HepG2 (cell line): Measurements from ENCODE around the gene EEF1AKMT3. TPM values are rescaled to one million over a fixed set of nuclear protein-coding genes. Genes with fewer than 3 reads are reported as not detected.

Source experiments
- ATAC-seq: fragments of 200-7000 bp; cut with Tn5 transposase; 3 replicates; pipeline ENCODE4 v1.9.1; 2020; ENCODE audit warnings: mild to moderate bottlenecking, moderate library complexity
- BruUV-seq: library from RNA; stranded (reverse); fragments of 400-500 nt; replicated peaks from 2 replicates; lab custom pipeline; 2021; lab: Mats Ljungman, UMichigan
- CTCF ChIA-PET: fragments of 300-600 bp; formaldehyde crosslinking; extraction: SDS; loops from one replicate; lab custom pipeline; 2021; ENCODE audit warnings: low total read pairs, inconsistent platforms, low intra/inter-chr PET ratio; lab: Yijun Ruan, JAX
- POLR2A ChIA-PET: fragments of 350-600 bp; sonication (Branson Sonifier 250); formaldehyde crosslinking; loops from one replicate; lab custom pipeline; 2020; ENCODE audit warnings: antibody characterized with exemption, inconsistent platforms; lab: Yijun Ruan, JAX
- DNase-seq: peaks from one replicate; pipeline ENCODE4 v3.0.0-alpha.2; 2015; ENCODE audit warnings: low spot score
- FAIRE-seq: peaks from 3 replicates; lab custom pipeline; 2011; peaks lifted over from hg19 to GRCh38; lab: Jason Lieb, UNC
- H2AFZ ChIP-seq: one replicate; pipeline ENCODE4 v1.6.1; 2011; ENCODE audit warnings: low read length, inconsistent platforms
- H3K27ac ChIP-seq: fragments of 300-600 bp; 3 replicates; pipeline ENCODE4 v1.8.0; 2011; ENCODE audit warnings: mixed run types, mild to moderate bottlenecking, mixed read lengths, low read length, inconsistent platforms; ENCODE audit not compliant: insufficient read depth; ENCODE audit errors: extremely low read length
- H3K27me3 ChIP-seq, 2 experiments: fragments of 200-600 bp in 1 of 2; 2 replicates in 1 of 2; 3 replicates in 1 of 2; pipeline versions ENCODE4 v1.6.0 to v1.8.0; 2011; ENCODE audit warnings: low read length in 2 of 2, mild to moderate bottlenecking in 2 of 2, moderate library complexity in 2 of 2, inconsistent platforms in 1 of 2; ENCODE audit not compliant: insufficient read depth in 2 of 2, control insufficient read depth in 1 of 2
- H3K36me3 ChIP-seq, 2 experiments: fragments of 200-600 bp in 1 of 2; replicated peaks in 1 of 2; 2 replicates in 1 of 2; 3 replicates in 1 of 2; pipeline versions ENCODE4 v1.5.1 to v1.8.0; 2011; ENCODE audit warnings: low read length in 2 of 2, inconsistent platforms in 1 of 2; ENCODE audit not compliant: insufficient read depth in 2 of 2, control insufficient read depth in 1 of 2
- H3K4me1 ChIP-seq: 2 replicates; pipeline ENCODE4 v1.5.1; 2012; ENCODE audit warnings: low read length, inconsistent platforms; ENCODE audit not compliant: insufficient read depth
- H3K4me2 ChIP-seq: 2 replicates; pipeline ENCODE4 v1.6.0; 2011; ENCODE audit warnings: low read depth, low read length, inconsistent platforms
- H3K4me3 ChIP-seq, 3 experiments: fragments of 200-600 bp in 1 of 3; sonication (generic), shearing (Covaris generic) in 1 of 3; replicated peaks in 1 of 3; 2 replicates each; pipeline ENCODE4 v1.5.1; 2011 to 2016; ENCODE audit warnings: low read length in 3 of 3, inconsistent platforms in 2 of 3, low read depth in 2 of 3, mild to moderate bottlenecking in 2 of 3, control low read depth in 1 of 3, mixed read lengths in 1 of 3; ENCODE audit not compliant: insufficient read depth in 1 of 3
- H3K79me2 ChIP-seq: one replicate; pipeline ENCODE4 v1.6.1; 2011; ENCODE audit warnings: low read length, inconsistent platforms; ENCODE audit not compliant: insufficient read depth
- H3K9ac ChIP-seq: 2 replicates; pipeline ENCODE4 v1.6.0; 2011; ENCODE audit warnings: mild to moderate bottlenecking, low read depth, low read length, inconsistent platforms; ENCODE audit not compliant: insufficient read depth
- H3K9me3 ChIP-seq: 2 replicates; pipeline ENCODE4 v1.5.1; 2012; ENCODE audit warnings: mild to moderate bottlenecking, low read length
- H4K20me1 ChIP-seq: 2 replicates; pipeline ENCODE4 v1.6.0; 2011; ENCODE audit warnings: inconsistent platforms, mild to moderate bottlenecking, low read length, moderate library complexity; ENCODE audit not compliant: insufficient read depth
- AGO1 ChIP-seq: fragments of 200-400 bp; formaldehyde crosslinking; IDR thresholded peaks from 2 replicates; pipeline ENCODE4 v1.6.1; 2017; ENCODE audit warnings: mild to moderate bottlenecking, low read depth, low read length, moderate library complexity; ENCODE audit not compliant: poor library complexity, severe bottlenecking
- AKAP8 ChIP-seq: sonication (generic); formaldehyde crosslinking; IDR thresholded peaks from 2 replicates; pipeline ENCODE4 v1.5.1; 2020; ENCODE audit warnings: mild to moderate bottlenecking, missing genetic modification reagents
- CENPBD1 ChIP-seq: sonication (generic); formaldehyde crosslinking; IDR thresholded peaks from 2 replicates; pipeline ENCODE4 v1.8.0; 2022; ENCODE audit warnings: missing genetic modification reagents, low read depth, mild to moderate bottlenecking, borderline replicate concordance
- HDAC1 ChIP-seq: sonication (generic); formaldehyde crosslinking; IDR thresholded peaks from 2 replicates; pipeline ENCODE4 v1.5.1; 2020; ENCODE audit warnings: mild to moderate bottlenecking, missing genetic modification reagents
- LCORL ChIP-seq, 2 experiments: fragments of 450-650 bp in 1 of 2; sonication (generic) in 1 of 2; formaldehyde crosslinking in 1 of 2; IDR thresholded peaks; 2 replicates each; pipeline versions ENCODE4 v1.5.0 to v1.6.1; 2017 to 2020; ENCODE audit warnings: antibody characterized with exemption in 1 of 2, missing genetic modification reagents in 1 of 2
- MAFF ChIP-seq: IDR thresholded peaks from 2 replicates; pipeline ENCODE4 v1.6.1; 2011; ENCODE audit warnings: low read depth, low read length, improper control_type of control experiment
- MAZ ChIP-seq, 2 experiments: sonication (generic) in 1 of 2; formaldehyde crosslinking in 1 of 2; IDR thresholded peaks; 2 replicates each; pipeline versions ENCODE4 v1.5.0 to v1.6.1; 2012 to 2020; ENCODE audit warnings: low read depth in 2 of 2, mild to moderate bottlenecking in 2 of 2, borderline replicate concordance in 1 of 2, improper control_type of control experiment in 1 of 2, low read length in 1 of 2, missing genetic modification reagents in 1 of 2, moderate library complexity in 1 of 2
- MEIS1 ChIP-seq: sonication (generic); formaldehyde crosslinking; IDR thresholded peaks from 2 replicates; pipeline ENCODE4 v1.9.0; 2021; ENCODE audit warnings: mild to moderate bottlenecking, missing genetic modification reagents, moderate library complexity, borderline replicate concordance
- PHB2 ChIP-seq: fragments of 450-650 bp; IDR thresholded peaks from 2 replicates; pipeline ENCODE4 v1.6.1; 2018; ENCODE audit not compliant: partially characterized antibody
- REL ChIP-seq: sonication (generic); formaldehyde crosslinking; conservative IDR thresholded peaks from 2 replicates; pipeline ENCODE4 v1.8.0; 2022; ENCODE audit warnings: mild to moderate bottlenecking, missing genetic modification reagents, moderate library complexity
- SPEN ChIP-seq: sonication (generic); formaldehyde crosslinking; IDR thresholded peaks from 2 replicates; pipeline ENCODE4 v1.5.1; 2020; ENCODE audit warnings: low read depth, mild to moderate bottlenecking, missing genetic modification reagents
- SRSF9 ChIP-seq: fragments of 200-400 bp; formaldehyde crosslinking; IDR thresholded peaks from 2 replicates; pipeline ENCODE4 v1.6.1; 2018; ENCODE audit warnings: borderline replicate concordance, mild to moderate bottlenecking, low read depth, low read length; ENCODE audit not compliant: insufficient read depth, poor library complexity, severe bottlenecking
- SUZ12 ChIP-seq: fragments of 150-350 bp; IDR thresholded peaks from 2 replicates; pipeline ENCODE4 v1.6.1; 2014; ENCODE audit warnings: low read depth, low read length
- TBX3 ChIP-seq: fragments of 450-650 bp; IDR thresholded peaks from 2 replicates; pipeline ENCODE4 v1.6.1; 2017; ENCODE audit warnings: antibody characterized with exemption, mild to moderate bottlenecking, inconsistent platforms, borderline replicate concordance
- ZNF337 ChIP-seq: sonication (generic); formaldehyde crosslinking; IDR thresholded peaks from 2 replicates; pipeline ENCODE4 v1.5.1; 2020; ENCODE audit warnings: missing genetic modification reagents, low read depth, mild to moderate bottlenecking, borderline replicate concordance
- ZNF549 ChIP-seq: sonication (generic); formaldehyde crosslinking; IDR thresholded peaks from 2 replicates; pipeline ENCODE4 v1.5.0; 2020; ENCODE audit warnings: missing genetic modification reagents
- ZNF83 ChIP-seq: sonication (generic); formaldehyde crosslinking; IDR thresholded peaks from 2 replicates; pipeline ENCODE4 v1.4.0; 2020; ENCODE audit warnings: missing genetic modification reagents, mild to moderate bottlenecking, borderline replicate concordance
- WGBS: methylation state at CpG from one replicate; pipeline ENCODE4 v1.1.6; 2017; ENCODE audit warnings: low lambda C conversion rate; 5-methylcytosine and 5-hydroxymethylcytosine counted together
- in situ Hi-C: cut with HindIII; loops from 2 replicates; pipeline ENCODE4 v1.10.0; 2017; ENCODE audit warnings: low pct_unique_long_range_greater_than_20kb; ENCODE audit not compliant: extremely low pct_ligation_motif_present
- intact Hi-C: fragments of 100-400 bp; cut with micrococcal nuclease; formaldehyde crosslinking; loops from one replicate; pipeline ENCODE4 v1.10.0; 2022; ENCODE audit not compliant: unreplicated experiment
- polyA plus RNA-seq, 8 experiments: library from polyadenylated mRNA; depleted of rRNA in 3 of 8; stranded (reverse) in 7 of 8; unstranded in 1 of 8; fragments of >200 nt; fragmentation: Illumina TruSeq in 4 of 8; extraction: Trizol in 4 of 8; gene quantifications; 2 replicates each; pipeline versions ENCODE4 v1.2.1 to v1.2.3, GENCODE V29; 2011 to 2016; ENCODE audit warnings: low read depth in 4 of 8, missing spikeins in 1 of 8, mixed read lengths in 1 of 8; ENCODE audit not compliant: insufficient read depth in 1 of 8
- total RNA-seq, 5 experiments: library from RNA; depleted of rRNA; stranded (reverse); fragments of >200 nt; fragmentation: Illumina TruSeq; extraction: Trizol; gene quantifications; 2 replicates each; pipeline ENCODE4 v1.2.3, GENCODE V29; 2016; ENCODE audit warnings: low read depth in 1 of 5
- TF ChIP-seq, protein P1 (sequence below): sonication (generic); formaldehyde crosslinking; IDR thresholded peaks from 2 replicates; pipeline ENCODE4 v1.8.1; 2023; ENCODE audit warnings: missing genetic modification reagents, mild to moderate bottlenecking, borderline replicate concordance
- TF ChIP-seq, protein P2 (sequence below): sonication (generic); formaldehyde crosslinking; IDR thresholded peaks from 2 replicates; pipeline ENCODE4 v1.5.1; 2020; ENCODE audit warnings: mild to moderate bottlenecking, moderate library complexity, missing genetic modification reagents

The EEF1AKMT3 gene
- total and polyA plus RNA-seq, 2 of the 13 experiments (the other 11 are each of a cell fraction or from before 2014, with no cell fraction given): 4.7 to 11.4 TPM

DNA sequence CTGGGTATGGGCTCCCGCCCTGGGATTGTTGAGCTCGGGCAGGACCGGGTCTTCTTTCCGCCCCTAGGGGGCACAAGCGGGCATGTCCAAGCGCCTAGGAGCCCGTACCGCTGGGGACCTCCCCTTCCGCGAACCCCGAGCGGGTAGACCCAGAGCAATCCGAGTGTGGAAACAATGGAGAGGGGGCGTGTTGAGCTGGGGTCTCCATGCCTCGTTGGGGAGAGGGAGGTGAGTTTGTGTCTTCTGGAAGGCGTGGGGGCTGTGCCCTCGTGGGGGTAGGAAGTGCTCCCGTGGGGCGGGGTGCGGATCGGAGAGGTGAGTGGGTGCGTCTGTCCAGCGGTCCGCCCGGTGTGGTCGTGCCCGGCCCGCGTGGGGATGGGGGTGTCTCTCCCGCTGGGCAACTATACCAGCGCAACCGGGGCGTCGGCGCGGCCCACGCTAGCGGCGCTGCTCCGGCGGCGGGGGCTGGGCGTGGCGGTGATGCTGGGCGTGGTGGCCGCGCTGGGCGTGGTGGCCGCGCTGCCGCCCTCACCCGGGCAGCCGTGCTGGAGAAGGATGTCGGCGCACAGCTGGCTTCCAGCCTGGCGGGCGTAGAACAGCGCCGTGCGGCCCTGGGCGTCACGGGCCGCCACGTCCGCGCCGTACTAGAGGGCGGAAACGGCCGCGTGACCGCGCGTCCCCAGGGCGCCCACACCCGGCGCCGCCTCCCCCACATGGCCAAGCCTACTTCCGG is 46.1 kb upstream of the EEF1AKMT3 start:
- ATAC-seq (peak; percentile 93), DNase-seq (peak; percentile 71), FAIRE-seq (peak; percentile 8)
- no peaks in the 10 kb centered on the region for H3K79me2 ChIP-seq
- H3K27me3 ChIP-seq: peaks cover 2 to 18% of the 10 kb centered on the region in 2 experiments; a peak in 3 of 5 replicates
- peak overlapping the region; percentile 52; the same call in 1 of the 2 replicates for H3K9ac ChIP-seq
- no peaks in the 10 kb centered on the region for H3K36me3 ChIP-seq
- H3K27ac ChIP-seq: no peak overlapping the region
- 0 out of 2 replicates have a peak, but pooled peaks cover 4% of the 10 kb centered on the region for H3K4me1 ChIP-seq
- peak overlapping the region; percentile 77 for H2AFZ ChIP-seq
- intact Hi-C loops: no loop called here
- ChIA-PET CTCF (interaction anchor here (1.7 kb wide), 1 partner anchor 9 kb away, joined by 6 read pairs; no protein-coding TSS in a partner anchor), POLR2A (interaction anchor here (0.6 to 2.1 kb wide), 10 partner anchors 9 to 121 kb away, joined by 3 to 23 read pairs (median 4); partner anchors contain the start of genes ARHGEF25, CDK4, CTDSP2 and EEF1AKMT3)
- peak overlapping the region; percentile 81 to 91 (median 89) for H3K4me3 ChIP-seq
- BruUV-seq: no TSS peak
- WGBS: 0% methylated on average over 12 of the region's 79 CpGs
- in situ Hi-C loops: no loop called here
- H3K9me3 ChIP-seq: no peaks in the 10 kb centered on the region
- H3K4me2 ChIP-seq: peak overlapping the region; percentile 98
- H4K20me1 ChIP-seq: no peaks in the 10 kb centered on the region
- no peak for TF ChIP-seq LCORL (IDR thresholded peaks at IDR 0.05)
- TF ChIP-seq LCORL (CRISPR knock-in tag; IDR thresholded peaks at IDR 0.05): 0 out of 2 replicates have a peak, but pooled peaks have one; percentile 16
- TF ChIP-seq, protein P1, sequence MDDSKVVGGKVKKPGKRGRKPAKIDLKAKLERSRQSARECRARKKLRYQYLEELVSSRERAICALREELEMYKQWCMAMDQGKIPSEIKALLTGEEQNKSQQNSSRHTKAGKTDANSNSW: no peak
- no peak for TF ChIP-seq ZNF337
- no peak for TF ChIP-seq TBX3
- TF ChIP-seq PHB2: no peak
- peak; percentile 42; the same call in 1 of the 2 replicates for TF ChIP-seq HDAC1 (CRISPR knock-in tag)
- no peak for TF ChIP-seq MAFF
- TF ChIP-seq AKAP8 (CRISPR knock-in tag): peak; percentile 38; the same call in 1 of the 2 replicates
- TF ChIP-seq, protein P2, sequence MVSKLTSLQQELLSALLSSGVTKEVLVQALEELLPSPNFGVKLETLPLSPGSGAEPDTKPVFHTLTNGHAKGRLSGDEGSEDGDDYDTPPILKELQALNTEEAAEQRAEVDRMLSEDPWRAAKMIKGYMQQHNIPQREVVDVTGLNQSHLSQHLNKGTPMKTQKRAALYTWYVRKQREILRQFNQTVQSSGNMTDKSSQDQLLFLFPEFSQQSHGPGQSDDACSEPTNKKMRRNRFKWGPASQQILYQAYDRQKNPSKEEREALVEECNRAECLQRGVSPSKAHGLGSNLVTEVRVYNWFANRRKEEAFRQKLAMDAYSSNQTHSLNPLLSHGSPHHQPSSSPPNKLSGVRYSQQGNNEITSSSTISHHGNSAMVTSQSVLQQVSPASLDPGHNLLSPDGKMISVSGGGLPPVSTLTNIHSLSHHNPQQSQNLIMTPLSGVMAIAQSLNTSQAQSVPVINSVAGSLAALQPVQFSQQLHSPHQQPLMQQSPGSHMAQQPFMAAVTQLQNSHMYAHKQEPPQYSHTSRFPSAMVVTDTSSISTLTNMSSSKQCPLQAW (CRISPR knock-in tag): peak; percentile 75
- TF ChIP-seq MAZ (IDR thresholded peaks at IDR 0.05; ENCODE audit: borderline replicate concordance, low read depth, low read length): 0 out of 2 replicates have a peak, but pooled peaks have one; percentile 22
- TF ChIP-seq MAZ (CRISPR knock-in tag; IDR thresholded peaks at IDR 0.05; ENCODE audit: low read depth): peak; percentile 83
- no peak for TF ChIP-seq ZNF83 (CRISPR knock-in tag)
- TF ChIP-seq ZNF549 (CRISPR knock-in tag): no peak
- no peak for TF ChIP-seq MEIS1
- no peak for TF ChIP-seq SUZ12
- TF ChIP-seq SRSF9: no peak
- no peak; the same call in 1 of the 2 replicates for TF ChIP-seq REL (CRISPR knock-in tag)
- peak; percentile 29; the same call in 1 of the 2 replicates for TF ChIP-seq SPEN
- peak; percentile 22 for TF ChIP-seq AGO1
- no peak for TF ChIP-seq CENPBD1 (CRISPR knock-in tag)
